ENCODE measurements around the gene PALLD. TPM values are rescaled to one million over a fixed set of nuclear protein-coding genes. Genes with fewer than 3 reads are reported as not detected.

PALLD gene
- total and polyA plus RNA-seq, 2 of the 13 experiments (the other 11 are each of a cell fraction or from before 2014, with no cell fraction given) = 0.50 to 1.5 TPM

- BruUV-seq (replicated peaks) = no TSS peak
- H3K27me3 ChIP-seq (ENCODE audit: control insufficient read depth in 1 of 2, insufficient read depth in 2 of 2, low read length in 2 of 2) = peaks cover 0 to 3% of the 10 kb centered on the region in 2 experiments; a peak in 1 of 5 replicates
- no peak for FAIRE-seq
- no peak for DNase-seq (ENCODE audit: low spot score)
- no peak overlapping the region for H3K4me3 ChIP-seq (replicated peaks in 1 of 3; ENCODE audit: insufficient read depth in 1 of 3, low read depth in 2 of 3, low read length in 3 of 3)
- intact Hi-C loops (cut with micrococcal nuclease; ENCODE audit: unreplicated experiment) = loop anchor here (10.0 kb wide), 1 partner anchor 896 kb away; no protein-coding TSS in a partner anchor
- H3K4me1 ChIP-seq (ENCODE audit: insufficient read depth, low read length) = no peaks in the 10 kb centered on the region
- H3K9me3 ChIP-seq (ENCODE audit: low read length) = no peaks in the 10 kb centered on the region
- in situ Hi-C loops (cut with HindIII; ENCODE audit: extremely low pct_ligation_motif_present, low pct_unique_long_range_greater_than_20kb) = loop anchor here (25.0 kb wide), 1 partner anchor 323 kb away; no protein-coding TSS in a partner anchor
- no peak overlapping the region for H3K4me2 ChIP-seq (ENCODE audit: low read depth, low read length)
- no peak overlapping the region for H2AFZ ChIP-seq (ENCODE audit: low read length)
- no peak overlapping the region for H3K9ac ChIP-seq (ENCODE audit: insufficient read depth, low read depth, low read length)
- ChIA-PET POLR2A (no interaction called here), CTCF (ENCODE audit: low intra/inter-chr PET ratio, low total read pairs) (no interaction called here)
- H3K36me3 ChIP-seq (replicated peaks in 1 of 2; ENCODE audit: control insufficient read depth in 1 of 2, insufficient read depth in 2 of 2, low read length in 2 of 2) = no peaks in the 10 kb centered on the region
- H4K20me1 ChIP-seq (ENCODE audit: insufficient read depth, low read length) = no peaks in the 10 kb centered on the region
- no peak for ATAC-seq
- TF ChIP-seq ZFP62 (CRISPR knock-in tag; IDR thresholded peaks at IDR 0.05) (no peak), ZNF333 (CRISPR knock-in tag; IDR thresholded peaks at IDR 0.05; ENCODE audit: borderline replicate concordance) (no peak), HNRNPK (IDR thresholded peaks at IDR 0.05; ENCODE audit: low read depth, low read length, poor library complexity, severe bottlenecking) (no peak), ZNF510 (CRISPR knock-in tag; IDR thresholded peaks at IDR 0.05; ENCODE audit: low read depth) (no peak), RFX3 (CRISPR knock-in tag; IDR thresholded peaks at IDR 0.05) (no peak), DNMT3B (CRISPR knock-in tag; conservative IDR thresholded peaks at IDR 0.05) (no peak), TEAD2 (CRISPR knock-in tag; IDR thresholded peaks at IDR 0.05) (no peak), MED13 (CRISPR knock-in tag; IDR thresholded peaks at IDR 0.05) (no peak), ZNF737 (CRISPR knock-in tag; IDR thresholded peaks at IDR 0.05; ENCODE audit: borderline replicate concordance) (no peak), MEIS1 (CRISPR knock-in tag; IDR thresholded peaks at IDR 0.05; ENCODE audit: borderline replicate concordance) (no peak), MAFK (conservative IDR thresholded peaks at IDR 0.05 in 1 of 2, IDR thresholded peaks at IDR 0.05 in 1 of 2; ENCODE audit: low read length in 2 of 2) (no peak), SSRP1 (CRISPR knock-in tag; IDR thresholded peaks at IDR 0.05) (no peak), HIVEP1 (CRISPR knock-in tag; IDR thresholded peaks at IDR 0.05) (no peak)
- TF ChIP-seq, protein P1, sequence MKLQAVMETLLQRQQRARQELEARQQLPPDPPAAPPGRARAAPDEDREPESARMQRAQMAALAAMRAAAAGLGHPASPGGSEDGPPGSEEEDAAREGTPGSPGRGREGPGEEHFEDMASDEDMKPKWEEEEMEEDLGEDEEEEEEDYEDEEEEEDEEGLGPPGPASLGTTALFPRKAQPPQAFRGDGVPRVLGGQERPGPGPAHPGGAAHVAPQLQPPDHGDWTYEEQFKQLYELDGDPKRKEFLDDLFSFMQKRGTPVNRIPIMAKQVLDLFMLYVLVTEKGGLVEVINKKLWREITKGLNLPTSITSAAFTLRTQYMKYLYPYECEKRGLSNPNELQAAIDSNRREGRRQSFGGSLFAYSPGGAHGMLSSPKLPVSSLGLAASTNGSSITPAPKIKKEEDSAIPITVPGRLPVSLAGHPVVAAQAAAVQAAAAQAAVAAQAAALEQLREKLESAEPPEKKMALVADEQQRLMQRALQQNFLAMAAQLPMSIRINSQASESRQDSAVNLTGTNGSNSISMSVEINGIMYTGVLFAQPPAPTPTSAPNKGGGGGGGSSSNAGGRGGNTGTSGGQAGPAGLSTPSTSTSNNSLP (IDR thresholded peaks at IDR 0.05; ENCODE audit: low read depth, low read length) = no peak
- TF ChIP-seq, protein P2, sequence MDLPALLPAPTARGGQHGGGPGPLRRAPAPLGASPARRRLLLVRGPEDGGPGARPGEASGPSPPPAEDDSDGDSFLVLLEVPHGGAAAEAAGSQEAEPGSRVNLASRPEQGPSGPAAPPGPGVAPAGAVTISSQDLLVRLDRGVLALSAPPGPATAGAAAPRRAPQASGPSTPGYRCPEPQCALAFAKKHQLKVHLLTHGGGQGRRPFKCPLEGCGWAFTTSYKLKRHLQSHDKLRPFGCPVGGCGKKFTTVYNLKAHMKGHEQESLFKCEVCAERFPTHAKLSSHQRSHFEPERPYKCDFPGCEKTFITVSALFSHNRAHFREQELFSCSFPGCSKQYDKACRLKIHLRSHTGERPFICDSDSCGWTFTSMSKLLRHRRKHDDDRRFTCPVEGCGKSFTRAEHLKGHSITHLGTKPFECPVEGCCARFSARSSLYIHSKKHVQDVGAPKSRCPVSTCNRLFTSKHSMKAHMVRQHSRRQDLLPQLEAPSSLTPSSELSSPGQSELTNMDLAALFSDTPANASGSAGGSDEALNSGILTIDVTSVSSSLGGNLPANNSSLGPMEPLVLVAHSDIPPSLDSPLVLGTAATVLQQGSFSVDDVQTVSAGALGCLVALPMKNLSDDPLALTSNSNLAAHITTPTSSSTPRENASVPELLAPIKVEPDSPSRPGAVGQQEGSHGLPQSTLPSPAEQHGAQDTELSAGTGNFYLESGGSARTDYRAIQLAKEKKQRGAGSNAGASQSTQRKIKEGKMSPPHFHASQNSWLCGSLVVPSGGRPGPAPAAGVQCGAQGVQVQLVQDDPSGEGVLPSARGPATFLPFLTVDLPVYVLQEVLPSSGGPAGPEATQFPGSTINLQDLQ (CRISPR knock-in tag; IDR thresholded peaks at IDR 0.05) = no peak
- TF ChIP-seq, protein P3, sequence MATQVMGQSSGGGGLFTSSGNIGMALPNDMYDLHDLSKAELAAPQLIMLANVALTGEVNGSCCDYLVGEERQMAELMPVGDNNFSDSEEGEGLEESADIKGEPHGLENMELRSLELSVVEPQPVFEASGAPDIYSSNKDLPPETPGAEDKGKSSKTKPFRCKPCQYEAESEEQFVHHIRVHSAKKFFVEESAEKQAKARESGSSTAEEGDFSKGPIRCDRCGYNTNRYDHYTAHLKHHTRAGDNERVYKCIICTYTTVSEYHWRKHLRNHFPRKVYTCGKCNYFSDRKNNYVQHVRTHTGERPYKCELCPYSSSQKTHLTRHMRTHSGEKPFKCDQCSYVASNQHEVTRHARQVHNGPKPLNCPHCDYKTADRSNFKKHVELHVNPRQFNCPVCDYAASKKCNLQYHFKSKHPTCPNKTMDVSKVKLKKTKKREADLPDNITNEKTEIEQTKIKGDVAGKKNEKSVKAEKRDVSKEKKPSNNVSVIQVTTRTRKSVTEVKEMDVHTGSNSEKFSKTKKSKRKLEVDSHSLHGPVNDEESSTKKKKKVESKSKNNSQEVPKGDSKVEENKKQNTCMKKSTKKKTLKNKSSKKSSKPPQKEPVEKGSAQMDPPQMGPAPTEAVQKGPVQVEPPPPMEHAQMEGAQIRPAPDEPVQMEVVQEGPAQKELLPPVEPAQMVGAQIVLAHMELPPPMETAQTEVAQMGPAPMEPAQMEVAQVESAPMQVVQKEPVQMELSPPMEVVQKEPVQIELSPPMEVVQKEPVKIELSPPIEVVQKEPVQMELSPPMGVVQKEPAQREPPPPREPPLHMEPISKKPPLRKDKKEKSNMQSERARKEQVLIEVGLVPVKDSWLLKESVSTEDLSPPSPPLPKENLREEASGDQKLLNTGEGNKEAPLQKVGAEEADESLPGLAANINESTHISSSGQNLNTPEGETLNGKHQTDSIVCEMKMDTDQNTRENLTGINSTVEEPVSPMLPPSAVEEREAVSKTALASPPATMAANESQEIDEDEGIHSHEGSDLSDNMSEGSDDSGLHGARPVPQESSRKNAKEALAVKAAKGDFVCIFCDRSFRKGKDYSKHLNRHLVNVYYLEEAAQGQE (IDR thresholded peaks at IDR 0.05; ENCODE audit: borderline replicate concordance in 1 of 2, low read depth in 1 of 2, low read length in 2 of 2) = no peak
- no peaks in the 10 kb centered on the region for H3K79me2 ChIP-seq (ENCODE audit: insufficient read depth, low read length)
- H3K27ac ChIP-seq (ENCODE audit: extremely low read length, insufficient read depth, low read length) = no peak overlapping the region
- WGBS (ENCODE audit: low lambda C conversion rate) = 51% methylated on average over 8 of the region's 8 CpGs
Observed at GRCh38 chr4:168588916-168589531, 92.2 kb downstream of the PALLD start.
